Measurements from ENCODE around the gene CFAP74.
"Not testable (repeated sequence)": the region's sequence is repeated elsewhere in the genome, so short reads cannot be mapped to it uniquely, and the experiment has no call there.

Gene CFAP74

GRCh38 chr1:1900883-1901640 lies 102.5 kb downstream of the CFAP74 start:
- no peak for DNase-seq (ENCODE audit: extremely low read depth in 1 of 2, low read depth in 1 of 2)

DNA sequence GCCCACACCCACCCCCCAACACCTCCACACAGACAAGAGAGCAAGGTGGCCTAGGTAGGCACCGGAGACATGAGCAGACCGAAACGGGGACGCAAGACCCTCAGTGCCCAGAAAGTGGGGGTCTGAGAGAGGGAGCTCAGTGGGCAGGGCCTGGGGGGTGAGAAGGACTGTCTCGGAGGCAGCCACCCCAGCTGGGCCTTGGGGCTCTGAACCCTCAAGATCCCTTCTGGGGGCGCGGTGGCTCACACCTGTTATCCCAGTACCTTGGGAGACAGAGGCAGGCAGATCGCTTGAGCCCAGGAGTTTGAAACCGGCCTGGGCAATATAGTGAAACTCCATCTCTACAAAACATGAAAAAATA lies 103.6 kb downstream of the CFAP74 start:
- no peak for DNase-seq (ENCODE audit: extremely low read depth in 1 of 2, low read depth in 1 of 2)

DNA sequence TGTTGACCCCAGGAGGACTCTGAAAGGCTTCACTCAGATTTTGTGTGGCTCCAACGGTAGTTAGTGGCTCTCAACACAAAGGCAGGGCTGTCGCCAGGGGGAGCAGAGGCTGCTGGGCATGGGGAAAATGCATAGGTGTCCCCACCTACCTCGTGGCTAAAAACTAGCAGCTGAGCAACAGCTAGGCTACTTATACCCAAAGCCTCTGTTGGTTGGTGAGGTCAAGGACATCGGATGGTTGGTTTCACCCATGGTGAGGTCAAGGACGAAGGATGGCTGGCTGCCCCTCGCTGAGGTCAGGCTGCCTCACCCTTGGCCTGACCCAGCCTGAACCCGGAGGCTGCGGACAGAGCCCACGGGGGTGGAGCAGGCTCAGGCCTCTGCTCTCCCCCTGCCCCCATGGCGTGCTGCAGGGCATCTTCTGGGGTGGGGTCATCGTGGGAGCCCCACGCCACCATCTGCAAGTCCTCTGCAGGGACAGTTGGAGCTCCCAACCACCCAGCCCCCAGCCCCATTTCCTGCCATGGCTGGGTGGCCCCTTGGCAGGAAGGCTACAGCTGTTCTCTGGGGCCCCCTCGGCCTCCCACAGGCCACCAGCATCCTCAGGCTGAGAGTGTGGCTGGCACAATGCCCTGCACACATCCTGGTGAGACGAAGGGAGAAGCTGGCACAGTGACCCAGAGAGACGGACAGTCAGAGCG lies 104.2 kb downstream of the CFAP74 start:
- no peak for DNase-seq (ENCODE audit: extremely low read depth in 1 of 2, low read depth in 1 of 2)

- no peak for DNase-seq (ENCODE audit: extremely low read depth in 1 of 2, low read depth in 1 of 2)
Observed at GRCh38 chr1:1898246-1898933, 105.2 kb downstream of the CFAP74 start.

DNA sequence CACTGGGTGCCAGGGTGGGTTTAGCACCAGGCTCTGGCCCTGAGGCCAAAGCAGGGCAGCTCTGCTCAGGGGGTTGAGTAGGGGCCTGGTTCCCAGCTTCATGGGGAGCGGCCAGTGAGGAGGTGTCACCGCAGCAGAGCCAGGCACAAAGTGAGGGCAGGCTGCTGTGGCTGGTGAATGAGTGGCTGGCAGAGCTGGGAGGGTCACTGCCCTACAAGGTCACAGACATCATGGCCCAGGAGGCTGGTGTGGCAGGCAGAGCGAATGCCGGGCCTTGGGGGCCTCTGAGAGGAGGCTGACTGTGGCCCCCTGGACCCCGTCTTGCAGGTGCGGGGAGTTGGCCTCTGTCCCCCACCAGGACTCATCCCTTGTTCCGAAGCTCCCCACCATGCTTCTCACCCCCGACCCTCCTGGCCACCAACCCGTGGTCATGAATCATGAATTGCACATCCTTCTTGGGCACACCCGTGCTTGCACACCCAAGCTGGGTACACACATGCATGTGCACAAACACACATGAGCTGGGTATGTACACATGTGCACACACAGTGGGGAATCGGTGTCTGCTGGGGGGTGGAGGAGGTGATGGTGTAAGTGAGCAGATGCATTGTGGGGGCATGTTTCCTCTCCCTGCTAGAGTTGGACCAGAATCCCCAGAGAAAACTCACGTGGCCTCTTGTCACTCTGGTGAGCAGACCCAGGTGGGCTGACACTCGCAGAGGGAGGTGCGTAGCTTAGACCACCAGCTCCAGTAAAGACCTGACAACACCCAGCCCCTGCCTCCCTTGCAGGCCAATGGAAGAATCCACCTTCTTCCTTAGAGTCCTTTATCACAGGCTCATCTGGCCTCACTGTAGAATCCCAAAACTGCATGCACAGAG lies 107.9 kb downstream of the CFAP74 start:
- no peak for DNase-seq (ENCODE audit: extremely low read depth in 1 of 2, low read depth in 1 of 2)

DNA sequence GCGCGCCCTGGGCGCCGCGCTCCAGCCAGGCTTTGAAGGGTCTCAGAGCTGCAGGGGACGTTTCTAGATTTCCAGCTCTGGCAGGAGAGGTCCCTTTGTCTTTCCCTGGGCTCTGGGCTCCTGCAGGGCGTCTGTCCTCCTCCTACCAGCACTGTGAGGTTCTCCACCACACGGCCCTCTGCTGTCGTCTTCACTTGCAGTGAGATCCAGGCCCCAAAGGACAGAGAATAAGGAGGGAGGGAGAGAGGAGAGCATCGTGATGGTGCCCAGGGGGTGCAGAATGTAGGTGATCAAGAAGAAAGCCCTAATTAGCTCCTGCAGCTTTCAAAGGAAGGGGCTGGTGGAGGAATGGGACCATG lies 108.5 kb downstream of the CFAP74 start:
- no peak for DNase-seq (ENCODE audit: extremely low read depth in 1 of 2, low read depth in 1 of 2)

DNA sequence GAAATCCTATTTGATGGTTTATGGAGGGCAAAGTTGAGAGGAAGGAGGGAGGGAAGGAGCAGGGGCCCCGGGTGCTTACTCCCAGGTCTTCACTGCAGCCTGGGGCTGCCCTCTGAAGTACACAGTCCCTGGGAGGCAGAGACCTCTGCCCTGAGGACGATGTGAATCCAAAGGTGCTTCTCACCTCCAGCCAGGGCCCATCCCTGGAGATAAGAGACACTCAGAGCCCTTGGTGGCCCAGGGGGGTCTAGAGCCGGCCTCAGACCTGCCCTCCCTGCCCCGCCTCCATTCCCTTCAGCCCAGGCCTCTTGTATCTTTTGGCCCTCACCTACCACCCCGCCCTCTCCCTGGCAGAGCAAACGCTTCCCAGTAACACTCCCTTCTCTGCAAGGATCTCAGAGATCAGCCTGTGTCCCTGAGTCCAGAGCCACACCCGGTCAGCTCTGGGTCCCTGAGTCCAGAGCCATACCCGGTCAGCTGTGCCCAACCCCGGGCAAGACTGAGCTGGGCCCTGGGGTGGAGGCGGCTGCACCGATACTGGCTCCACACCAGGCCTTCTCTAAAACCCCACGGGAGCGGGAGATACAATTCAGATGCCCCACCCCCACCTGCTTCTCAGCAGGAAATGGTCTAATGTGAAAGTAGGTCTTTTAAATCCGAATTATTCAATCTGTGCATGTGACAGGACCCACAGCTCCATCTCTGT lies 109.1 kb downstream of the CFAP74 start:
- no peak for DNase-seq (ENCODE audit: extremely low read depth in 1 of 2, low read depth in 1 of 2)

GRCh38 chr1:1893997-1894353 lies 109.6 kb downstream of the CFAP74 start:
- DNase-seq (ENCODE audit: extremely low read depth in 1 of 2, low read depth in 1 of 2) = no peak

DNA sequence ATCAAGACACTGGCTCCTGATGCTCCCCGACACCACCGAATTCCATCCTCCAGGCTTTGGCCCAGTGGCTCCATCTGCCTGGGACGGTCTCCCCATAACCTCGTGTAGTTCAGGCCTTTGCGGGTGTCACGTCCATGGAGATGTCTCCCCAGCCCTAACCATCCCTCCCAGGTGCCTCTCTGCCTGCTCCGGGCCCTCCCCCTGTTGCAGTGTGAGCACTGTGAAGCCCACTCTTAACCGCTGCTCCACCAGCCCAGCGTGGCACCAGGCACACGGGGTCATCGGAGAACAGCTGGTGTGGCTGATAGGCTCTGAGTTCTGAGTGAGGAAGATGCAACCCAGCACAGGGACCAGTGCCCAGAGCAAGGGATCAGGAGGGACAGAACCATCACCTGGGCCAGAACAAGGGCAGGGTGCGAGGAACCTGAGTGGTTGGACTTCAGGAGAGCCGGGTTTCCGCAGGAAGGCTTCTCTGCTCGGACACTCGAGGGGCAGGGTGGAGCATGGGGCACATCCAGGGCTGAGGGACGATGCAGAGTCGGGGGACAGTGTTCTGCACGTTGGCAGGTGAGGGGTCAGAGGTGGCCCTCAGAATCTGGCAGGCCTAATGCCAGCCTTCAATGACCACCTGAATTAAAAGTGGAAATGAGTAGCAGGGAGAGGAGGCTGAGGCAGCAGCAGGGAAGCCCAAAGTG lies 110.1 kb downstream of the CFAP74 start:
- DNase-seq (ENCODE audit: extremely low read depth in 1 of 2, low read depth in 1 of 2) = no peak

- DNase-seq (ENCODE audit: extremely low read depth in 1 of 2, low read depth in 1 of 2) = no peak
Observed at GRCh38 chr1:1892763-1893120, 110.8 kb downstream of the CFAP74 start.

- DNase-seq (ENCODE audit: extremely low read depth in 1 of 2, low read depth in 1 of 2) = no peak
Observed at GRCh38 chr1:1892079-1892762, 111.4 kb downstream of the CFAP74 start.

DNA sequence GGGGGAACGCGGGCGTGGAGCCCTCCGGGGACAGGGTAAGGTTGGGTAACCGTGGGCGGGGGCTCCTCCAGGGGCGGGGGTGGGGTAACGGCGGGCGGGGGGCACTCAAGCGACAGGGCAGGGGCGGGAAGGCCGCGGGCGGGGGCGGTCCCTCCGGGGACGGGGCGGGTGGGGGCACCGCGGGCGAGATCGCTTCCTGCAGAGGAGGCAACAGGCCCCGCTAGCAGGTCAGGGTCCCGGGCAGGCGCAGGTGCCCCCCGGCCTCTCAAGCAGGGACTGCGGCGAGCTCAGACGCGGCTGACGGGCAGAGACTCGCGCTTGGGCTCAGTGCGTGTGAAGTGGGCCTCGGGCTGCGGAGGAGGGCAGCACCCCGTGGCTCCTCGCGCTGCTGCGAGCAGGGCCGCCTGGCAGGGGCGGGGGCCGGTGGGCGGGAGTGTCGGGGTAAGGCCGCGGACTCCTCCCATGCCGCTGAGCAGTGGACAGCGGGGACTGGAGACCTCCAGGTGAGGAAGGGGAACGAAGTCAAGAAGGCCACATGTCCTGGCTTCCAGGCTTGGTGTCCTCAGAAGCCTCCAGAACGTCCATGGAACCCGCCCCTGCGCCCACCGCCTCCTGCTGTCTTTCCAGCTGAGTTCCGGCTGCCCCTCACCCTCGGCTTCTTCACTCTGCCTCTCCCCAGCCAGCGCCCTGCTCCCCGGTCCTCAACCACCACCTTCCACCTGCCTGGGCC lies 112.1 kb downstream of the CFAP74 start:
- DNase-seq (ENCODE audit: extremely low read depth in 1 of 2, low read depth in 1 of 2) = peak; percentile 40 to 73

GRCh38 chr1:1890506-1891348 lies 112.9 kb downstream of the CFAP74 start, which contains the start of gene GNB1:
Gene GNB1 (minus strand): TSS chr1:1891087. CDS start chr1:1825453, 65,634 bp downstream.
- DNase-seq (ENCODE audit: extremely low read depth in 1 of 2, low read depth in 1 of 2) = peak; percentile 55 to 85

DNA sequence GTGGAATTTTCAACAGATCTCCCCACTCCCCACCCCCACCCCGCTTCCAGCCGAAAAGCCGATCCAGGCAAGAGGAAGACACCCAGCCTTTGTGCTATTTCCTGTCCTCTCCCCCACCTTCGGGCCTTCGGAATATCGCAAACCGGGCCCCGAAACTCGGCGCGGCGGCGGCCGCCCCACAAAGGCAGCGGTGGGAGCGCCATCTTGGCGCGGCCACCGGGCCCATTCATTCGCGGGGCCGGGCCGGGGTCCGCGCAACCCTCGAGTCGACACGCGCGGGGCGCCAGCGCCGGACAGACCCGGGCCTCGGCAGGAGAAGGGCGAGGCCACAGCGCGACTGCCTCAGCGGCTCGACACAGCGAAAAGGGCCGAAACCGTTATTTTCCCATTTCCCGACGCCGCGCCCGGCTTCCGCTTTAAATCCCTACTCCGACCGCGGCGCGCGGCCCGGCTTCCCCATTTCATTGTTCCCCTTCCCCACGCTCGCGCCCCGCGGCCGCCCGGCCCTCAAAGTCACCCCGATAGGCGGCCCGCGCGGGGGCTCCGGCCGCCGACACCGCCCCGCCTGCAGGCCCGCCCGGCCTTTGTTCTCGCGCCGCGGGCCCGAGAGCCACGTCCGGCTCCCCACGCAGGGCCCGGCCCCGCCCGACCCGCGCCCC lies 113.6 kb downstream of the CFAP74 start:
- peak in 1 of 2 donors; percentile 25 for DNase-seq (ENCODE audit: extremely low read depth in 1 of 2, low read depth in 1 of 2)

- no peak for DNase-seq (ENCODE audit: extremely low read depth in 1 of 2, low read depth in 1 of 2)
Observed at GRCh38 chr1:1889090-1889750, 114.4 kb downstream of the CFAP74 start.

GRCh38 chr1:1883890-1884289 lies 119.7 kb downstream of the CFAP74 start:
- DNase-seq (ENCODE audit: extremely low read depth in 1 of 2, low read depth in 1 of 2) = not testable (repeated sequence)
